ENCODE measurements around the gene UBE2F. TPM values are rescaled to one million over a fixed set of nuclear protein-coding genes. Genes with fewer than 3 reads are reported as not detected.

Gene UBE2F
- polyA plus RNA-seq, 2 of the 4 experiments (the other 2 are of a cell fraction) = 49.7 to 81.1 TPM

DNA sequence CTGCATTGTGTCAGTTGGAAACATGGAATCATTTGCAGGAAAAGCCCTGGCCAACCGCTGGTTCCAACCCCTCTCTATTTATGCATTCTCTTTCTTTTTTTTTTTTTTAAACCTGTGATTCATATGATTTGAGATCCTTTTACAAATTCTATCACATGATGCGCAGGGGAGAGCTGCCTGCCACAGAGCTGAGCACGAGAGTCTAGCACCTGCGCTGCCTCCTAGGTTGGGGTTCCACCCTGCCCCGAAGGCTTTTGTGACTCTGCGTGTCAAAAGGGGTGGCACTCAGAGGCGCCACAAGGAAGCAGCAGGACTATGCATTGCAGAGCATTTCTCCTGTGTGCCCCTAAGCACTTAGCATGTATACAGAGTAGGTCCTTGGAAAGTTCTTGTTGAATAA lies 116.0 kb downstream of the UBE2F start:
- no peak for ATAC-seq
- no peak overlapping the region for H3K4me3 ChIP-seq
- no peak overlapping the region for H3K4me2 ChIP-seq
- FAIRE-seq = no peak
- 86% methylated on average over 7 of the region's 7 CpGs for WGBS (ENCODE audit: missing lambda C conversion rate)
- no peak for DNase-seq (ENCODE audit: low read depth in 1 of 2, low spot score in 1 of 2)
- POLR2A ChIA-PET = no interaction called here
- no peak for TF ChIP-seq CBX8 (IDR thresholded peaks at IDR 0.05)
- no peak overlapping the region for H3K27ac ChIP-seq
- no peaks in the 10 kb centered on the region for H3K4me1 ChIP-seq
- H3K9me3 ChIP-seq = peaks cover 30% of the 10 kb centered on the region
- CTCF ChIA-PET = no interaction called here

DNA sequence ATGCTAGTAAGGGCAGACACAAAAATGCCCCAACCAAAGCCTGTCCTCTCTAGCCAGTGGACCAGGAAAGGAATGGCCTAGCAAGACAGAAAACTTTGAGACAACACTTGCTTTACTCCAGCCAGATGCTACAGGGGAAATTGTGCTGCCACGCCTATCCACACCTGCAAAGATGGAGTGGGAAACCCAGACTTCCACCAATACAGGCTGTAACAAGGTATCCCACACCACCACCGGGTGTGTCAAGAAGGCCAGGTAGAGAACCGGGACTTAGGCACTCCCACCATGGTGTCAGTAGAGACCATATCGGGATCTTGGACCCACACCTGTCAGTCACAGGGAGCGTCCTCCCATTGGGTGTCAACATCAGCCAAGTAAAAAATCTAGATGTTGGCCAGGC lies 117.1 kb downstream of the UBE2F start:
- no peak for ATAC-seq
- H3K4me2 ChIP-seq = no peak overlapping the region
- H3K27ac ChIP-seq = no peak overlapping the region
- no peak for FAIRE-seq
- TF ChIP-seq, protein P1, sequence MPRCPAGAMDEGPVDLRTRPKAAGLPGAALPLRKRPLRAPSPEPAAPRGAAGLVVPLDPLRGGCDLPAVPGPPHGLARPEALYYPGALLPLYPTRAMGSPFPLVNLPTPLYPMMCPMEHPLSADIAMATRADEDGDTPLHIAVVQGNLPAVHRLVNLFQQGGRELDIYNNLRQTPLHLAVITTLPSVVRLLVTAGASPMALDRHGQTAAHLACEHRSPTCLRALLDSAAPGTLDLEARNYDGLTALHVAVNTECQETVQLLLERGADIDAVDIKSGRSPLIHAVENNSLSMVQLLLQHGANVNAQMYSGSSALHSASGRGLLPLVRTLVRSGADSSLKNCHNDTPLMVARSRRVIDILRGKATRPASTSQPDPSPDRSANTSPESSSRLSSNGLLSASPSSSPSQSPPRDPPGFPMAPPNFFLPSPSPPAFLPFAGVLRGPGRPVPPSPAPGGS (IDR thresholded peaks at IDR 0.05) = no peak
- TF ChIP-seq, protein P2, sequence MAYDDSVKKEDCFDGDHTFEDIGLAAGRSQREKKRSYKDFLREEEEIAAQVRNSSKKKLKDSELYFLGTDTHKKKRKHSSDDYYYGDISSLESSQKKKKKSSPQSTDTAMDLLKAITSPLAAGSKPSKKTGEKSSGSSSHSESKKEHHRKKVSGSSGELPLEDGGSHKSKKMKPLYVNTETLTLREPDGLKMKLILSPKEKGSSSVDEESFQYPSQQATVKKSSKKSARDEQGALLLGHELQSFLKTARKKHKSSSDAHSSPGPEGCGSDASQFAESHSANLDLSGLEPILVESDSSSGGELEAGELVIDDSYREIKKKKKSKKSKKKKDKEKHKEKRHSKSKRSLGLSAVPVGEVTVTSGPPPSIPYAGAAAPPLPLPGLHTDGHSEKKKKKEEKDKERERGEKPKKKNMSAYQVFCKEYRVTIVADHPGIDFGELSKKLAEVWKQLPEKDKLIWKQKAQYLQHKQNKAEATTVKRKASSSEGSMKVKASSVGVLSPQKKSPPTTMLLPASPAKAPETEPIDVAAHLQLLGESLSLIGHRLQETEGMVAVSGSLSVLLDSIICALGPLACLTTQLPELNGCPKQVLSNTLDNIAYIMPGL (CRISPR knock-in tag; IDR thresholded peaks at IDR 0.05; ENCODE audit: borderline replicate concordance) = no peak
- TF ChIP-seq FOXS1 (CRISPR knock-in tag; IDR thresholded peaks at IDR 0.05) (no peak), KDM1A (IDR thresholded peaks at IDR 0.05; ENCODE audit: low read depth) (no peak), HOXA7 (CRISPR knock-in tag; IDR thresholded peaks at IDR 0.05) (no peak), CTCF (IDR thresholded peaks at IDR 0.05) (no peak), NPAS2 (CRISPR knock-in tag; IDR thresholded peaks at IDR 0.05; ENCODE audit: borderline replicate concordance) (no peak), ZC3H11A (IDR thresholded peaks at IDR 0.05) (no peak), HOXB13 (CRISPR knock-in tag; IDR thresholded peaks at IDR 0.05; ENCODE audit: low read depth) (no peak), FOSL2 (IDR thresholded peaks at IDR 0.05) (no peak), FOSL2 (CRISPR knock-in tag; IDR thresholded peaks at IDR 0.05) (no peak), MAZ (IDR thresholded peaks at IDR 0.05; ENCODE audit: borderline replicate concordance, low read depth, low read length) (no peak), FOSB (CRISPR knock-in tag; IDR thresholded peaks at IDR 0.05) (no peak), JUN (IDR thresholded peaks at IDR 0.05) (no peak), PHF8 (IDR thresholded peaks at IDR 0.05; ENCODE audit: borderline replicate concordance, low read depth) (no peak), EHMT2 (IDR thresholded peaks at IDR 0.05; ENCODE audit: low read depth) (no peak), CHD4 (IDR thresholded peaks at IDR 0.05; ENCODE audit: borderline replicate concordance) (no peak), RCOR1 (IDR thresholded peaks at IDR 0.05; ENCODE audit: low read depth, low read length) (no peak)
- TF ChIP-seq, protein P3, sequence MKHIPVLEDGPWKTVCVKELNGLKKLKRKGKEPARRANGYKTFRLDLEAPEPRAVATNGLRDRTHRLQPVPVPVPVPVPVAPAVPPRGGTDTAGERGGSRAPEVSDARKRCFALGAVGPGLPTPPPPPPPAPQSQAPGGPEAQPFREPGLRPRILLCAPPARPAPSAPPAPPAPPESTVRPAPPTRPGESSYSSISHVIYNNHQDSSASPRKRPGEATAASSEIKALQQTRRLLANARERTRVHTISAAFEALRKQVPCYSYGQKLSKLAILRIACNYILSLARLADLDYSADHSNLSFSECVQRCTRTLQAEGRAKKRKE (CRISPR knock-in tag; IDR thresholded peaks at IDR 0.05; ENCODE audit: low read depth) = no peak
- H3K9me3 ChIP-seq = peaks cover 24% of the 10 kb centered on the region
- H3K4me1 ChIP-seq = no peaks in the 10 kb centered on the region
- ChIA-PET CTCF (no interaction called here), POLR2A (no interaction called here)
- WGBS (ENCODE audit: missing lambda C conversion rate) = 84% methylated on average over 5 of the region's 5 CpGs
- no peak for DNase-seq (ENCODE audit: low read depth in 1 of 2, low spot score in 1 of 2)
- no peak overlapping the region for H3K4me3 ChIP-seq

Data from A549 (cell line).